SK-N-SH (cell line): Measurements from ENCODE around the gene PCIF1. TPM values are rescaled to one million over a fixed set of nuclear protein-coding genes. Genes with fewer than 3 reads are reported as not detected.

Experiments
- CTCF ChIA-PET: fragments of 300-600, 350-600 bp; formaldehyde crosslinking; extraction: SDS; loops from one replicate; lab custom pipeline; 2021; lab: Yijun Ruan, JAX
- POLR2A ChIA-PET: fragments of 350-600 bp; sonication (Branson Sonifier 250); formaldehyde crosslinking; extraction: SDS; loops from one replicate; lab custom pipeline; 2020; ENCODE audit warnings: antibody characterized with exemption, inconsistent platforms; lab: Yijun Ruan, JAX
- DNase-seq: peaks from one replicate; pipeline ENCODE4 v3.0.0; 2012
- H2AFZ ChIP-seq: fragments of 200-600 bp; sonication (generic); 2 replicates; pipeline ENCODE4 v1.8.1; 2016; ENCODE audit warnings: antibody characterized with exemption, mild to moderate bottlenecking, low read depth
- H3F3A ChIP-seq: fragments of 200-600 bp; sonication (generic); replicated peaks from 2 replicates; pipeline ENCODE3; 2016; ENCODE audit warnings: antibody characterized with exemption, mild to moderate bottlenecking; ENCODE audit not compliant: insufficient read depth
- H3K27ac ChIP-seq, 2 experiments: fragments of 200-500 bp in 1 of 2; fragments of 200-600 bp in 1 of 2; sonication (Bioruptor generic) in 1 of 2; sonication (generic), shearing (Covaris generic) in 1 of 2; 2 replicates each; pipeline versions ENCODE4 v1.5.1 to v1.6.1; 2014 to 2016; ENCODE audit warnings: low read depth in 2 of 2, inconsistent platforms in 1 of 2, low read length in 1 of 2, mild to moderate bottlenecking in 1 of 2, mixed read lengths in 1 of 2
- H3K27me3 ChIP-seq: fragments of 200-600 bp; sonication (generic), shearing (Covaris generic); 2 replicates; pipeline ENCODE4 v1.6.1; 2016; ENCODE audit warnings: mixed run types; ENCODE audit not compliant: insufficient read depth
- H3K36me3 ChIP-seq, 2 experiments: fragments of 200-500 bp in 1 of 2; fragments of 200-600 bp in 1 of 2; sonication (Bioruptor generic) in 1 of 2; sonication (generic) in 1 of 2; replicated peaks in 1 of 2; 2 replicates each; pipeline versions ENCODE3 to v1.5.1; 2014 to 2016; ENCODE audit warnings: low read length in 1 of 2, mild to moderate bottlenecking in 1 of 2; ENCODE audit not compliant: insufficient read depth in 2 of 2, control insufficient read depth in 1 of 2
- H3K4me1 ChIP-seq, 2 experiments: fragments of 200-500 bp in 1 of 2; fragments of 200-600 bp in 1 of 2; sonication (Bioruptor generic) in 1 of 2; sonication (generic), shearing (Covaris generic) in 1 of 2; 2 replicates each; pipeline versions ENCODE4 v1.5.1 to v1.6.1; 2014 to 2016; ENCODE audit warnings: low read depth in 1 of 2, low read length in 1 of 2, mixed run types in 1 of 2; ENCODE audit not compliant: insufficient read depth in 2 of 2, control insufficient read depth in 1 of 2
- H3K4me2 ChIP-seq: fragments of 200-600 bp; sonication (generic), shearing (Covaris generic); 2 replicates; pipeline ENCODE4 v1.6.1; 2017; ENCODE audit warnings: mixed run types
- H3K4me3 ChIP-seq, 2 experiments: fragments of 200-500 bp in 1 of 2; fragments of 200-600 bp in 1 of 2; sonication (Bioruptor generic) in 1 of 2; sonication (generic), shearing (Covaris generic) in 1 of 2; 2 replicates each; pipeline versions ENCODE4 v1.5.1 to v1.8.1; 2014 to 2016; ENCODE audit warnings: low read depth in 2 of 2, inconsistent platforms in 1 of 2, low read length in 1 of 2, mild to moderate bottlenecking in 1 of 2, mixed read lengths in 1 of 2, moderate library complexity in 1 of 2
- H3K79me2 ChIP-seq: fragments of 200-600 bp; sonication (generic); 2 replicates; pipeline ENCODE4 v1.8.1; 2017; ENCODE audit warnings: mild to moderate bottlenecking; ENCODE audit not compliant: insufficient read depth
- H3K9ac ChIP-seq: fragments of 200-600 bp; sonication (generic); 2 replicates; pipeline ENCODE4 v1.6.1; 2017; ENCODE audit warnings: mixed run types
- H3K9me2 ChIP-seq: fragments of 200-600 bp; sonication (generic); 2 replicates; pipeline ENCODE4 v1.6.1; 2017; ENCODE audit warnings: mixed run types
- H3K9me3 ChIP-seq: fragments of 200-600 bp; sonication (generic); 2 replicates; pipeline ENCODE4 v1.6.1; 2017; ENCODE audit warnings: mixed run types, mild to moderate bottlenecking, moderate library complexity
- H4K20me1 ChIP-seq: fragments of 200-600 bp; sonication (generic); 2 replicates; pipeline ENCODE4 v1.6.1; 2017; ENCODE audit warnings: mild to moderate bottlenecking, mixed run types; ENCODE audit not compliant: insufficient read depth
- CTCF ChIP-seq: fragments of 200-600 bp; sonication (generic); IDR thresholded peaks from 2 replicates; pipeline ENCODE4 v1.6.1; 2017; ENCODE audit warnings: antibody characterized with exemption, mild to moderate bottlenecking, moderate library complexity
- ELF1 ChIP-seq: IDR thresholded peaks from 2 replicates; pipeline ENCODE4 v1.4.0; 2012
- EP300 ChIP-seq, 2 experiments: IDR thresholded peaks; 2 replicates each; pipeline versions ENCODE4 v1.4.0 to v1.6.1; 2012; ENCODE audit warnings: borderline replicate concordance in 1 of 2, low read depth in 1 of 2, low read length in 1 of 2
- FOXJ3 ChIP-seq: sonication (generic); formaldehyde crosslinking; IDR thresholded peaks from 2 replicates; pipeline ENCODE4 v1.5.1; 2020; ENCODE audit warnings: mild to moderate bottlenecking, missing genetic modification reagents
- JUND ChIP-seq: IDR thresholded peaks from 2 replicates; pipeline ENCODE4 v1.4.0; 2012
- MEF2A ChIP-seq: IDR thresholded peaks from 2 replicates; pipeline ENCODE4 v1.4.0; 2012; ENCODE audit warnings: low read depth, borderline replicate concordance
- MXI1 ChIP-seq: IDR thresholded peaks from 2 replicates; pipeline ENCODE4 v1.6.1; 2012; ENCODE audit warnings: mild to moderate bottlenecking, low read depth, low read length, improper control_type of control experiment
- RFX5 ChIP-seq: IDR thresholded peaks from 2 replicates; pipeline ENCODE4 v1.6.1; 2012; ENCODE audit warnings: mild to moderate bottlenecking, improper control_type of control experiment, low read length
- YY1 ChIP-seq: IDR thresholded peaks from 2 replicates; pipeline ENCODE4 v1.4.0; 2012; ENCODE audit warnings: low read depth, mild to moderate bottlenecking
- WGBS: methylation state at CpG from one replicate; pipeline ENCODE4 v1.1.6; 2017; ENCODE audit warnings: low lambda C conversion rate; 5-methylcytosine and 5-hydroxymethylcytosine counted together
- polyA plus RNA-seq, 3 experiments: library from polyadenylated mRNA; depleted of rRNA; stranded (reverse); fragments of >200 nt; gene quantifications; 2 replicates each; pipeline ENCODE4 v1.2.3, GENCODE V29; 2012

The PCIF1 gene
- polyA plus RNA-seq, 1 of the 3 experiments (the other 2 are of a cell fraction), result 23.1 TPM

DNA sequence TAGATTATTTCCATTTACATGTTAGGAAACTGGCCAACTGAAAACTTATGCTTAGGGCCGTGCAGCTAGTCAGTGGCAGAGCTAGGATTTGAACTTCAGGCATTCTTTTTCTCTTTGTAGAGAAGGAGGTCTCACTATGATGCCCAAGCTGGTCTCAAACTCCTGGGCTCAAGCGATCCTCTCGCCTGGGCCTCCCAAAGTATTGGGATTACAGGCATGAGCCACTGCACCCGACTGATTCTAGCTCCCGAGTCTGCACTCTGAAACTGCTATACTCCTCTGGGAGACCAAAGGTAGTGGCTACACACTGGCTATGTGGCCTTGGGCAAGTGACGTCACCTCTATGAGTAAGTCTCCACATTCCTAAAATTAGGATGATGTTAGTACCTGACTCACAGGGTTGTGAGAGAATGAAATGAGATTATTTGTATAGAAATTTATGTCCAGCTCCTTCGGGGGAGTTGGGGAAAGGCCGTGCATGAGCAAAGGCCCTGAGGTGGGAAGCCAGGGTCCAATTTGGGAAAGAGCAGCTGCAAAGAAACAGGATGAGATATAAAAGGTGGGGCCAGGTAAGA lies 28.9 kb upstream of the PCIF1 start:
- no peaks in the 10 kb centered on the region; the same call in 1 of the 2 replicates for H4K20me1 ChIP-seq
- CTCF ChIA-PET, result interaction anchor here (0.7 to 1.6 kb wide), 5 partner anchors 8 to 107 kb away, joined by 3 to 4 read pairs (median 4); no protein-coding TSS in a partner anchor
- H3K9me3 ChIP-seq, result no peaks in the 10 kb centered on the region
- no peaks in the 10 kb centered on the region for H3K27me3 ChIP-seq
- no peak for TF ChIP-seq MXI1
- TF ChIP-seq EP300 (IDR thresholded peaks at IDR 0.05; ENCODE audit: borderline replicate concordance in 1 of 2, low read depth in 1 of 2, low read length in 1 of 2), result no peak
- no peak overlapping the region for H2AFZ ChIP-seq
- H3K4me1 ChIP-seq, result peaks cover 0 to 3% of the 10 kb centered on the region in 2 experiments; a peak in 1 of 4 replicates
- H3F3A ChIP-seq, result peaks cover 14% of the 10 kb centered on the region
- POLR2A ChIA-PET, result interaction anchor here (0.6 kb wide), 1 partner anchor 9 kb away, joined by 3 read pairs; no protein-coding TSS in a partner anchor
- no peak overlapping the region for H3K4me2 ChIP-seq
- no peak for DNase-seq
- H3K4me3 ChIP-seq, result no peak overlapping the region
- H3K27ac ChIP-seq, result no peak overlapping the region
- H3K36me3 ChIP-seq, result peaks cover 33 to 37% of the 10 kb centered on the region in 2 experiments
- 83% methylated on average over 7 of the region's 8 CpGs for WGBS
- no peaks in the 10 kb centered on the region for H3K9me2 ChIP-seq
- H3K9ac ChIP-seq, result no peak overlapping the region
- H3K79me2 ChIP-seq, result peaks cover 10% of the 10 kb centered on the region

GRCh38 chr20:45907219-45907948 lies 27.1 kb upstream of the PCIF1 start:
- WGBS, result 96% methylated on average over 14 of the region's 17 CpGs
- H3K9ac ChIP-seq, result no peak overlapping the region
- no peaks in the 10 kb centered on the region for H3K9me3 ChIP-seq
- H3F3A ChIP-seq, result peaks cover 12% of the 10 kb centered on the region
- peaks cover 10% of the 10 kb centered on the region for H3K79me2 ChIP-seq
- no peak overlapping the region for H3K27ac ChIP-seq
- no peak for TF ChIP-seq CTCF
- no peak for TF ChIP-seq FOXJ3 (CRISPR knock-in tag)
- no peak for TF ChIP-seq JUND
- no peak for TF ChIP-seq RFX5
- no peak for TF ChIP-seq MEF2A
- no peak for TF ChIP-seq YY1
- TF ChIP-seq ELF1, result no peak
- H3K36me3 ChIP-seq, result peaks cover 30% of the 10 kb centered on the region in 2 experiments
- ChIA-PET POLR2A (interaction anchor here (1.1 to 1.3 kb wide), 2 partner anchors 8 to 12 kb away, joined by 3 to 4 read pairs; no protein-coding TSS in a partner anchor), CTCF (interaction anchor here (0.9 to 2.0 kb wide), 2 partner anchors 15 to 17 kb away, joined by 3 to 8 read pairs; no protein-coding TSS in a partner anchor)
- H3K4me1 ChIP-seq, result peaks cover 2 to 5% of the 10 kb centered on the region in 2 experiments; a peak in 1 of 4 replicates
- no peaks in the 10 kb centered on the region for H3K9me2 ChIP-seq
- no peak overlapping the region for H3K4me3 ChIP-seq
- DNase-seq, result no peak
- H3K4me2 ChIP-seq, result no peak overlapping the region
- H2AFZ ChIP-seq, result no peak overlapping the region
- H3K27me3 ChIP-seq, result no peaks in the 10 kb centered on the region
- no peaks in the 10 kb centered on the region; the same call in 1 of the 2 replicates for H4K20me1 ChIP-seq
